ENCODE data around the gene SPINDOC. TPM values are rescaled to one million over a fixed set of nuclear protein-coding genes. Genes with fewer than 3 reads are reported as not detected.

SPINDOC gene
- total RNA-seq, 1 donor from 2014 or later, result 60.1 TPM

DNA sequence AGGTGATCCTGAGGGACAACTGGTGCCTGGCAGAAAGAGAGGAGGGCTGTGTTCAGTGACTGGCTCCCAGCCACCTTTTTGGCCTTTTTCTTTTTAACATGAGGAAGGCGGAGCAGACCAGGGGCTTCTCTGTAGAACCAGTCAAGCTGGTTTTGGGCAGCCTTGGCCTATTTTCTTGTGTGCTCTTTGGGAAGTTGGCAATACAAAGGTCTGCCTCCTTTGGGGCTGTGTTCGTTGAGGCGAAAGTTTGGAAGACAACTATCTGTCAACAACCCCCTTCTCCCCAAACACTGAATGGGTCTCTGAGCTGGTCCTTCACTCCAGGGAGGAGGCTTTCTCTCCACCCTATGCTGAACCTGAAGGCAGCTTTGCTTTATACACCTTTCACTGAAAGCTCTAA is 34.1 kb downstream of the SPINDOC start:
- DNase-seq (ENCODE audit: low spot score in 2 of 2, unreplicated experiment in 2 of 2), result no peak
- no peaks in the 10 kb centered on the region for H3K9me3 Mint-ChIP-seq
- H3K27me3 Mint-ChIP-seq (ENCODE audit: low read depth), result no peaks in the 10 kb centered on the region
- TF ChIP-seq, protein P1, sequence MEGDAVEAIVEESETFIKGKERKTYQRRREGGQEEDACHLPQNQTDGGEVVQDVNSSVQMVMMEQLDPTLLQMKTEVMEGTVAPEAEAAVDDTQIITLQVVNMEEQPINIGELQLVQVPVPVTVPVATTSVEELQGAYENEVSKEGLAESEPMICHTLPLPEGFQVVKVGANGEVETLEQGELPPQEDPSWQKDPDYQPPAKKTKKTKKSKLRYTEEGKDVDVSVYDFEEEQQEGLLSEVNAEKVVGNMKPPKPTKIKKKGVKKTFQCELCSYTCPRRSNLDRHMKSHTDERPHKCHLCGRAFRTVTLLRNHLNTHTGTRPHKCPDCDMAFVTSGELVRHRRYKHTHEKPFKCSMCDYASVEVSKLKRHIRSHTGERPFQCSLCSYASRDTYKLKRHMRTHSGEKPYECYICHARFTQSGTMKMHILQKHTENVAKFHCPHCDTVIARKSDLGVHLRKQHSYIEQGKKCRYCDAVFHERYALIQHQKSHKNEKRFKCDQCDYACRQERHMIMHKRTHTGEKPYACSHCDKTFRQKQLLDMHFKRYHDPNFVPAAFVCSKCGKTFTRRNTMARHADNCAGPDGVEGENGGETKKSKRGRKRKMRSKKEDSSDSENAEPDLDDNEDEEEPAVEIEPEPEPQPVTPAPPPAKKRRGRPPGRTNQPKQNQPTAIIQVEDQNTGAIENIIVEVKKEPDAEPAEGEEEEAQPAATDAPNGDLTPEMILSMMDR (IDR thresholded peaks at IDR 0.05; ENCODE audit: unreplicated experiment), result no peak
- peak overlapping the region; percentile 97 for H3K27ac Mint-ChIP-seq
- peaks cover 5% of the 10 kb centered on the region for H3K36me3 Mint-ChIP-seq
- H3K4me1 Mint-ChIP-seq, result peaks cover 70% of the 10 kb centered on the region
- H3K4me3 Mint-ChIP-seq, result peak overlapping the region; percentile 3

DNA sequence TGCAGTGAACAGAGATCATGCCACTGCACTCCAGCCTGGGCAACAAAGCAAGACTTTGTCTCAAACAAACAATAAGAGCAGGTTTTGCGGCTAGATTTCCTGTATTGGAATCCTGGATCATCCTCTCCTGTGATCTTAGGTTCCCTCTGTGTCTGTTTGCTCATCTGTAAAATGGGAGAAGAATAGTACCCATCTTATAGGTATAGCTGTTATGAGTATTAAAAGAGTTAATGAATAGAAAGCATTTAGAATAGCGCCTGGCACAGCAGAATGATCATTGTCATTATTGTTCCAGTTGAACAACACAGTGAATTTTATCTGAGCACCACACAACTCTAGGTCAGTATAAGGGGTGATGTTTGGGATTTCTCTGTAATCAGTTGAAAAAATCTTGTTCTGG is 36.4 kb downstream of the SPINDOC start:
- peaks cover 6% of the 10 kb centered on the region for H3K36me3 Mint-ChIP-seq
- no peak for DNase-seq (ENCODE audit: low spot score in 2 of 2, unreplicated experiment in 2 of 2)
- H3K4me1 Mint-ChIP-seq, result peaks cover 49% of the 10 kb centered on the region
- peak overlapping the region; percentile 83 for H3K27ac Mint-ChIP-seq
- no peaks in the 10 kb centered on the region for H3K27me3 Mint-ChIP-seq (ENCODE audit: low read depth)
- TF ChIP-seq, protein P1 (IDR thresholded peaks at IDR 0.05; ENCODE audit: unreplicated experiment), result no peak
- no peak overlapping the region for H3K4me3 Mint-ChIP-seq
- no peaks in the 10 kb centered on the region for H3K9me3 Mint-ChIP-seq

DNA sequence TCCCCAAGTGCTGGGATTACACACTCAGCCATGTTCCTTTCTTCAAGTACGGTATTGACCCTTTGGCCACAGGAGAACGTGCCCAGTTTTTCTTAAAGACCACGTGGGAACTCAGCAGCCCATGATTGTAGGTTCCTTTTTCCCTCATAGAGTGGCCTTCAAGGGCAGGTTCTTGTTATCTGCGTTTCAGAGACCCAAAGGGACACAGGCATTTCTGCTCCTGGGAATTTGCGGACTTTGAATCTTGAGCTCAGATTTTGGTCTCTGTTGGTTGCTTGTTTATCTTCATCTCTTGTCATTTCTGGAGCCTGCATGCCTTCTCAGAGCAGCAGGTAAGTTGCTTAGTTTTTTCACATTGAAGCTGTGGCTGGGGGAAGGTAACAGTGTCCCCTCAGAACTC is 37.7 kb downstream of the SPINDOC start:
- H3K9me3 Mint-ChIP-seq, result peaks cover 5% of the 10 kb centered on the region
- H3K4me3 Mint-ChIP-seq, result no peak overlapping the region
- peak overlapping the region; percentile 90 for H3K27ac Mint-ChIP-seq

DNA sequence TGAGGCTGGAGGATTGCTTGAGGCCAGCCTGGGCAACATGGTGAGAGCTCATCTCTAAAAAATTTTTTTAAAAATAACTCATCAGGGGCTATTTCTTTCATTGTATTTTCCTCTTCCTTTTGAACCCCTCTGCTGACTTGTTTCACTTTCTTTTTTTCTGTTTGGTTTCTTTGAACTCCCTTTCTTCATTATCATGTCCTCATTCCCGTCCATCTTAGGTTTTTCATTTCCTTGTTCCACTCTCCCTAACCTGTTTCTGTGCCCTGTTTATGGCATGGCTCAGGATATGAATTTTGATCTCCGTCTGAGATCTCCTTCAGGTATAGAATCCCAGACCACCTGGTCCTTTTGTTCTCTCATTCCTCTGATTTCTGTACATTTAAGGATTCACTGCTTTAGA is 38.1 kb downstream of the SPINDOC start:
- H3K4me1 Mint-ChIP-seq, result peaks cover 35% of the 10 kb centered on the region
- TF ChIP-seq, protein P1 (IDR thresholded peaks at IDR 0.05; ENCODE audit: unreplicated experiment), result no peak
- DNase-seq (ENCODE audit: low spot score in 2 of 2, unreplicated experiment in 2 of 2), result no peak
- peaks cover 5% of the 10 kb centered on the region for H3K9me3 Mint-ChIP-seq
- peak overlapping the region; percentile 90 for H3K27ac Mint-ChIP-seq
- H3K4me3 Mint-ChIP-seq, result no peak overlapping the region
- H3K36me3 Mint-ChIP-seq, result peaks cover 14% of the 10 kb centered on the region
- no peaks in the 10 kb centered on the region for H3K27me3 Mint-ChIP-seq (ENCODE audit: low read depth)

More for the DNA sequence above, 37.7 kb downstream of the SPINDOC start:
- TF ChIP-seq, protein P1 (IDR thresholded peaks at IDR 0.05; ENCODE audit: unreplicated experiment), result no peak
- Mint-ChIP-seq H3K36me3 (peaks cover 14% of the 10 kb centered on the region), H3K4me1 (peaks cover 37% of the 10 kb centered on the region), H3K27me3 (ENCODE audit: low read depth) (no peaks in the 10 kb centered on the region)
- DNase-seq (ENCODE audit: low spot score in 2 of 2, unreplicated experiment in 2 of 2), result no peak

DNA sequence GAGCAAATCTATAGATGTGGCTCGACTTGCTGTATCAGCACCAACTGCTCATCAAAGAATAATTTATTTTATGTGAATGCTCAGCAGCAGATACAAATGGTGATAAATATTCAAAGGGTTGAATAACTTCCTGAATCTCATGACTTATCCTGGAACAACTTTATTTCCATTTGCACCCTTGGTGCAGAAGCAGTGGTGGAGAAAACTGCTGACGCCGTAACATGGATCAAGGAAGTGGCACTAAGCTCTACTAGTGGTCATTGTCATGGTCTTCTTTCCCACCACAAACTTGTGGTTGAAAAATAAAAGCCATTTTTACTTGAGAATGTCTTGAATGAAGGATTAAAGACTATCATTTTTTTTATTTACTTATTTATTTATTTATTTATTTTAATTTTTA is 40.2 kb downstream of the SPINDOC start:
- Mint-ChIP-seq H3K4me1 (peaks cover 20% of the 10 kb centered on the region), H3K4me3 (no peak overlapping the region), H3K27me3 (ENCODE audit: low read depth) (no peaks in the 10 kb centered on the region), H3K36me3 (peaks cover 14% of the 10 kb centered on the region), H3K9me3 (peaks cover 5% of the 10 kb centered on the region), H3K27ac (no peak overlapping the region)
- TF ChIP-seq, protein P1 (IDR thresholded peaks at IDR 0.05; ENCODE audit: unreplicated experiment), result no peak
- no peak for DNase-seq (ENCODE audit: low spot score in 2 of 2, unreplicated experiment in 2 of 2)

DNA sequence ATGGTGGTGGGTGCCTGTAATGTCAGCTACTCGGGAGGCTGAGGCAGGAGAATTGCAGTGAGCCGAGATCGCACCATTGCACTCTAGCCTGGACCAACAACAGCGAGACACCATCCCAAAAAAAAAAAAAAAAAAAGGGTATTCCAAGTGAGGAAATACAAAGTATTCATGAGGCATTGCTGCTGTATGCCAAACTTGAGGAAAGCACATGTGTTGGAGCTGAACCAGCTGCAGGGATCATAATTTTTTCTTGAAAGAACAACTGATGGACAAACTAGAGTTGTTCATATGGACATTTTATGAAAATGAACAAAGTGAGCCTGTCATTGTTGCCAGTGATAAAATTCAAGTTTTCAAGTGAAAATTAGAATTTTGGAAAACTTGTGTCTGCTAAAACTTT is 41.4 kb downstream of the SPINDOC start:
- Mint-ChIP-seq H3K27ac (no peak overlapping the region), H3K9me3 (peaks cover 5% of the 10 kb centered on the region), H3K4me3 (no peak overlapping the region), H3K36me3 (peaks cover 14% of the 10 kb centered on the region), H3K4me1 (peaks cover 20% of the 10 kb centered on the region), H3K27me3 (ENCODE audit: low read depth) (no peaks in the 10 kb centered on the region)
- DNase-seq (ENCODE audit: low spot score in 2 of 2, unreplicated experiment in 2 of 2), result no peak
- TF ChIP-seq, protein P1 (IDR thresholded peaks at IDR 0.05; ENCODE audit: unreplicated experiment), result no peak
